Activated naive CD8-positive, alpha-beta T cell treated with anti-CD3 and anti-CD28 coated beads, Interleukin-2, amount 10 ng/mL, durations not matched to agents 7 days and 5 days (primary cell): ENCODE data around the gene RAP1GAP2. TPM values are rescaled to one million over a fixed set of nuclear protein-coding genes. Genes with fewer than 3 reads are reported as not detected.
"Not testable (repeated sequence)": the region's sequence is repeated elsewhere in the genome, so short reads cannot be mapped to it uniquely, and the experiment has no call there.

Experiments
- ATAC-seq: fragments of 150-1000 bp; cut with Tn5 transposase; one replicate; pipeline ENCODE4 v1.10.0; 2021; ENCODE audit warnings: low read depth, moderate library complexity
- POLR2A ChIA-PET: fragments of 350-600 bp; sonication (Branson Sonifier 250); formaldehyde crosslinking; loops from one replicate; lab custom pipeline; 2021; ENCODE audit warnings: antibody characterized with exemption; lab: Charles Lee
- DNase-seq: peaks from one replicate; pipeline ENCODE4 v3.0.0; 2021
- H3K27ac Mint-ChIP-seq: one replicate; pipeline ENCODE4 v1.8.0; 2022; ENCODE audit warnings: mild to moderate bottlenecking, mixed read lengths
- H3K27me3 Mint-ChIP-seq: one replicate; pipeline ENCODE4 v1.8.0; 2022; ENCODE audit warnings: mild to moderate bottlenecking, moderate library complexity, mixed read lengths
- H3K36me3 Mint-ChIP-seq: one replicate; pipeline ENCODE4 v1.8.0; 2021; ENCODE audit warnings: mild to moderate bottlenecking, mixed read lengths
- H3K4me1 Mint-ChIP-seq: one replicate; pipeline ENCODE4 v1.8.0; 2021; ENCODE audit warnings: mixed read lengths
- H3K4me3 Mint-ChIP-seq: one replicate; pipeline ENCODE4 v1.8.0; 2022; ENCODE audit warnings: mild to moderate bottlenecking, moderate library complexity, mixed read lengths
- H3K9me3 Mint-ChIP-seq: one replicate; pipeline ENCODE4 v1.8.0; 2021; ENCODE audit warnings: mixed read lengths
- total RNA-seq, 2 experiments: library from RNA; stranded (reverse); gene quantifications; one replicate each; pipeline ENCODE4 v1.2.3, GENCODE V29; 2021

RAP1GAP2 gene
- total RNA-seq, 2 experiments from 2014 or later: 4.0 to 4.8 TPM

DNA sequence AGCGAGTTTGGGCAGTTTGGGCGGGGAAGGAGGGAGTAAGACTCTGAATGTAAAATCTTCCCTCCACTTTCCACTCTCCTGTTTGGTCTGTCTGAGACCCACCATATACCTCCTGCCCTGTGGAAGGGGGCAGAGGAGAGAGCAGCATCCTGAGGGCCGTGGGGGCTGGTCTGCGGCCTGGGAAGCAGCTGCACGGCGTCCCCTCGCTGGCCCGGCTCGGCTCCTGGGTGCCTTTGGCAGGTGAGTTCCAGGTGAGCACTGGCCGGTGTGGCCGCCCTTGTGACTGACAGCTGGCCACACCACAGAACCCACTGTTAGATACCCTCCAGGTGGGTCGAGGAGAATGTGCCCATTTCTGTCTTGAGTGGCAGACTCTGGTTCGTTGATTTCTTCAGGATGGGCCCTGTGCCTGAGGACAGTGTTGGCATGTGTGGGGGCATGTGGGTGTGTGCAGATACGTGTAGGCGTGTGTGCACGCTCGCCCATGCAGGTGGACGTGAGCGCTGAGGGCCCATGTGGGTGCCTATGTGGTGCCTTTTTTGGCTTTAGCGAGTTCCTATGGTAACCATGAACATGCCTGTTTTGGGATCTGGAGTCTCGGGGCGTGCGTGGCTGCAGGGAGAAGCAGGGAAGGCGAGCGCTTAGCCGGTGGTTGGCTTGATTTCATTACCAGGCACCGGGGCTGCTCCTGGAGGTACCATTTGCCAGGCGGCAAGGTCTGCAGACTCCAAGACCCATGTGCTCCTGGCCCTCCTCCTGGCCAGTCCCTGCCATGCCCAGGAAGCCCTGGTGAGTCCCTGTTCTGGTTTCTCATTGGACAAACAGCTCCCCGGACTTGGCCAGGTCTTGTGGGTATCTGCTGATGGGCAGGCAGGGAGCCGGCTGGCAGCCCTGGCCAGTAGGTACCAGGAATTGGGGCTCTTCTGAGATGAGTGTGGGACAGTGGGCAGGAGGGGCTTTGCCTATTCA is 12.4 kb downstream of the RAP1GAP2 start:
- no peak overlapping the region for H3K4me3 Mint-ChIP-seq
- H3K4me1 Mint-ChIP-seq: no peaks in the 10 kb centered on the region
- H3K27ac Mint-ChIP-seq: no peak overlapping the region
- POLR2A ChIA-PET: interaction anchor here (0.6 kb wide), 1 partner anchor 25 kb away, joined by 3 read pairs; no protein-coding TSS in a partner anchor
- DNase-seq: no peak
- H3K27me3 Mint-ChIP-seq: peaks cover 43% of the 10 kb centered on the region
- H3K9me3 Mint-ChIP-seq: no peaks in the 10 kb centered on the region
- no peak for ATAC-seq
- no peaks in the 10 kb centered on the region for H3K36me3 Mint-ChIP-seq

- Mint-ChIP-seq H3K27ac (no peak overlapping the region), H3K36me3 (no peaks in the 10 kb centered on the region), H3K27me3 (peaks cover 42% of the 10 kb centered on the region), H3K9me3 (no peaks in the 10 kb centered on the region), H3K4me3 (no peak overlapping the region), H3K4me1 (peaks cover 5% of the 10 kb centered on the region)
- POLR2A ChIA-PET: no interaction called here
- DNase-seq (no peak), ATAC-seq (no peak)
Observed at GRCh38 chr17:2809337-2809736, 13.1 kb downstream of the RAP1GAP2 start.

- peaks cover 42% of the 10 kb centered on the region for H3K27me3 Mint-ChIP-seq
- H3K9me3 Mint-ChIP-seq: no peaks in the 10 kb centered on the region
- H3K27ac Mint-ChIP-seq: peak overlapping the region; percentile 65
- no peaks in the 10 kb centered on the region for H3K36me3 Mint-ChIP-seq
- POLR2A ChIA-PET: interaction anchor here (0.5 to 3.2 kb wide), 8 partner anchors 8 to 897 kb away, joined by 3 to 53 read pairs (median 4); partner anchors contain the start of gene RAP1GAP2
- peak overlapping the region; percentile 53 for H3K4me3 Mint-ChIP-seq
- no peak for DNase-seq
- peak; percentile 40 for ATAC-seq
- H3K4me1 Mint-ChIP-seq: peaks cover 11% of the 10 kb centered on the region
Observed at GRCh38 chr17:2814049-2814448, 17.8 kb downstream of the RAP1GAP2 start.

DNA sequence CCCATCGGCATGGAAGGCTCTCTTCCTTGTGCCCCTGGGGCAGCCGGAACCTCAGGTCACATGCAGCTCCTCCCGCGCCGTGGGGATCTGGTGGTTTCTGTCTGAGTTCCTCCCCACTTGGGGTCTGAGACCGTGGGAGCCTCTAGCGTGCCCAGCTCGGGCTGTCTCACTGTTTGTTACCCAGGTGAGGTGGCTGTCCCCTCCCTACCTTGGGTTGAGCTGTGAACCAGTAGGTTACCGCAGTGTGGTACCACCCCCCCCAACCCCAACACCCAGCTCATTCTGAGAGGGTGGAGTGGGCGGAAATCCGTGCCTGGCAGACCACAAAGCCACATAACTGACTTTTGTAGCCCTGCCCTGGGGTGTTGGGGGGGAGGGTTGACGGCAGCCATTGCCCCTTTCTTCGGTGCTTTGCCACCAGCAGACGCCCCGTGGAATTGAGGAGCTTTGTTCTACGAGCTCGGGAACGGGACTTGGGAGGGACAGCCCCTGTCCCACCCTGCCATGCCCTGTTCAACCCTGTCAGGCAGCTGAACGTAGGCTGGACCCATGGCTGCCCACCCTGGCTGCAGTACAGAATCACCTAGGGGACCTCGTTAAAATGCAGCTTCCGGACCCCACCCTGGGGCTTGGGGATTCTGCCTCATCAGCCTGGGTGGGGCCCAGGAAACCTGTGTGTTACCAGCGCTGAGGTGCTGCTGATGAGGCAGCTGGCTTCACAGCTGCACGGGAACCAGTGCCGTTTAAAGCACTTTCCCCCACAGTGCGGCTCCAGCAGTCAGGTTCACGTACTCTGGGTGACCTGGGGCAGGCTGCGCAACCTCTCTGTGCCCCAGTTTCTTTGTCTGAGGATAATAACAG is 18.5 kb downstream of the RAP1GAP2 start:
- peak; percentile 86 for ATAC-seq
- no peaks in the 10 kb centered on the region for H3K36me3 Mint-ChIP-seq
- peaks cover 11% of the 10 kb centered on the region for H3K4me1 Mint-ChIP-seq
- DNase-seq: peak; percentile 87
- no peaks in the 10 kb centered on the region for H3K9me3 Mint-ChIP-seq
- H3K27ac Mint-ChIP-seq: peak overlapping the region; percentile 65
- H3K27me3 Mint-ChIP-seq: peaks cover 46% of the 10 kb centered on the region
- POLR2A ChIA-PET: interaction anchor here (0.5 to 3.2 kb wide), 11 partner anchors 9 to 896 kb away, joined by 3 to 53 read pairs (median 4); partner anchors contain the start of gene RAP1GAP2
- peak overlapping the region; percentile 53 for H3K4me3 Mint-ChIP-seq

- H3K27ac Mint-ChIP-seq: no peak overlapping the region
- ATAC-seq: no peak
- POLR2A ChIA-PET: interaction anchor here (0.7 to 3.2 kb wide), 4 partner anchors 19 to 188 kb away, joined by 3 to 53 read pairs (median 26); partner anchors contain the start of gene RAP1GAP2
- no peak for DNase-seq
- no peaks in the 10 kb centered on the region for H3K9me3 Mint-ChIP-seq
- H3K36me3 Mint-ChIP-seq: no peaks in the 10 kb centered on the region
- peaks cover 11% of the 10 kb centered on the region for H3K4me1 Mint-ChIP-seq
- H3K4me3 Mint-ChIP-seq: peak overlapping the region; percentile 13
- peaks cover 56% of the 10 kb centered on the region for H3K27me3 Mint-ChIP-seq
Observed at GRCh38 chr17:2815781-2816185, 19.5 kb downstream of the RAP1GAP2 start.

GRCh38 chr17:2816688-2817087 is 20.4 kb downstream of the RAP1GAP2 start:
- H3K27ac Mint-ChIP-seq: no peak overlapping the region
- peaks cover 11% of the 10 kb centered on the region for H3K4me1 Mint-ChIP-seq
- DNase-seq: no peak
- H3K4me3 Mint-ChIP-seq: no peak overlapping the region
- no peaks in the 10 kb centered on the region for H3K36me3 Mint-ChIP-seq
- POLR2A ChIA-PET: interaction anchor here (0.7 kb wide), 1 partner anchor 187 kb away, joined by 3 read pairs; no protein-coding TSS in a partner anchor
- peaks cover 57% of the 10 kb centered on the region for H3K27me3 Mint-ChIP-seq
- no peak for ATAC-seq
- no peaks in the 10 kb centered on the region for H3K9me3 Mint-ChIP-seq

- H3K9me3 Mint-ChIP-seq, ATAC-seq, H3K36me3 Mint-ChIP-seq, DNase-seq, H3K4me3 Mint-ChIP-seq, POLR2A ChIA-PET, H3K27ac Mint-ChIP-seq, H3K4me1 Mint-ChIP-seq: not testable (repeated sequence)
- H3K27me3 Mint-ChIP-seq: peaks cover 49% of the 10 kb centered on the region
Observed at GRCh38 chr17:2819294-2819693, 23.1 kb downstream of the RAP1GAP2 start.

DNA sequence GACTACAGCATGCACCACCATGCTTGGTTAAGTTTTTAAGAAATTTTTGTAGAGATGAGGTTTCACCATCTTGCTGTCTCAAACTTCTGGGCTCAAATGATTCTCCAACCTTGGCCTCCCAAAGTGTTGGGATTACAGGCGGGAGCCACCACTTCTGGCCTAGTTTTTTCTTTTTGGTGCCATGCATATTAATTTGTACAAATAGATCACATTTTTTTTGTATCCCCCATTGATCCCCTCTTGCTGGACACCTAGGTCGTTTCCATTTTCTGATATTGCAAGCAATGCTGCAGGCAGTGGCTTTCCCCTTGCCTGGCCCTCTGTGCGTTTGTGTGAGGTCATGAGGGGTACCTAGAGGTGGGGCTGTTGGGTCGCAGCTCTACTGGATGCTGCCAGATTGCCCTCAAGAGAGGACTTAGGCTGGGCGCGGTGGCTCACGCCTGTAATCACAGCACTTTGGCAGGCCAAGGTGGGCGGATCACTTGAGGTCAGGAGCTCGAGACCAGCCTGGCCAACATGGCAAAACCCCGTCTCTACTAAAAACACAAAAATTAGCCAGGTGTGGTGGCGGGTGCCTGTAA is 23.8 kb downstream of the RAP1GAP2 start:
- no peak for DNase-seq
- Mint-ChIP-seq H3K4me3 (no peak overlapping the region), H3K9me3 (no peaks in the 10 kb centered on the region), H3K27ac (no peak overlapping the region), H3K36me3 (no peaks in the 10 kb centered on the region), H3K27me3 (peaks cover 52% of the 10 kb centered on the region), H3K4me1 (peaks cover 4% of the 10 kb centered on the region)
- ATAC-seq: no peak
- POLR2A ChIA-PET: interaction anchor here (0.5 kb wide), 1 partner anchor 50 kb away, joined by 5 read pairs; no protein-coding TSS in a partner anchor

- peaks cover 54% of the 10 kb centered on the region for H3K27me3 Mint-ChIP-seq
- no peak for ATAC-seq
- DNase-seq: no peak
- no peaks in the 10 kb centered on the region for H3K36me3 Mint-ChIP-seq
- H3K27ac Mint-ChIP-seq: no peak overlapping the region
- H3K9me3 Mint-ChIP-seq: no peaks in the 10 kb centered on the region
- POLR2A ChIA-PET: interaction anchor here (0.6 kb wide), 1 partner anchor 815 kb away, joined by 3 read pairs; no protein-coding TSS in a partner anchor
- H3K4me3 Mint-ChIP-seq: no peak overlapping the region
- no peaks in the 10 kb centered on the region for H3K4me1 Mint-ChIP-seq
Observed at GRCh38 chr17:2821868-2822267, 25.6 kb downstream of the RAP1GAP2 start.

DNA sequence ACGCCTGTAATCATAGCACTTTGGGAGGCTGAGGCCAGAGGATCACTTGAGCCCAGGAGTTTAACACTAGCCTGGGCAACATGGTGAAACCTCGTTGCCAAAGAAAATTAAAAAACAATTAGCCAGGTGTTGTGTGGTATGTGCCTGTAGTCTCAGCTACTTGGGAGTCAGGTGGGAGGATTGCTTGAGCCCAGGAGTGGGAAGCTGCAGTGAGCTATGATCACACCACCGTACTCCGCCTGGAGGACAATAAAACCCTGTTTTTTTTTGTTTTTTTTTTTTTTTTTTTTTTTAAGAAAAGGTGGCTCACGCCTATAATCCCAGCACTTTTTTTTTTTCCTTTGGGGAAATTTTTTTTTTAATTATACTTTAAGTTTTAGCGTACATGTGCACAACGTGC is 26.1 kb downstream of the RAP1GAP2 start:
- Mint-ChIP-seq H3K27ac (no peak overlapping the region), H3K36me3 (no peaks in the 10 kb centered on the region), H3K9me3 (no peaks in the 10 kb centered on the region), H3K4me1 (no peaks in the 10 kb centered on the region), H3K27me3 (peaks cover 57% of the 10 kb centered on the region), H3K4me3 (no peak overlapping the region)
- POLR2A ChIA-PET: interaction anchor here (0.6 kb wide), 1 partner anchor 815 kb away, joined by 3 read pairs; no protein-coding TSS in a partner anchor
- DNase-seq (no peak), ATAC-seq (no peak)

GRCh38 chr17:2825253-2825970 is 29.2 kb downstream of the RAP1GAP2 start:
- peaks cover 6% of the 10 kb centered on the region for H3K4me1 Mint-ChIP-seq
- H3K27ac Mint-ChIP-seq: no peak overlapping the region
- POLR2A ChIA-PET: interaction anchor here (0.5 to 1.0 kb wide), 2 partner anchors 11 to 174 kb away, joined by 3 read pairs; no protein-coding TSS in a partner anchor
- H3K36me3 Mint-ChIP-seq: no peaks in the 10 kb centered on the region
- no peaks in the 10 kb centered on the region for H3K9me3 Mint-ChIP-seq
- DNase-seq: no peak
- ATAC-seq: no peak
- H3K4me3 Mint-ChIP-seq: no peak overlapping the region
- peaks cover 50% of the 10 kb centered on the region for H3K27me3 Mint-ChIP-seq
